ENCODE data around the gene CLCF1.

The CLCF1 gene

DNA sequence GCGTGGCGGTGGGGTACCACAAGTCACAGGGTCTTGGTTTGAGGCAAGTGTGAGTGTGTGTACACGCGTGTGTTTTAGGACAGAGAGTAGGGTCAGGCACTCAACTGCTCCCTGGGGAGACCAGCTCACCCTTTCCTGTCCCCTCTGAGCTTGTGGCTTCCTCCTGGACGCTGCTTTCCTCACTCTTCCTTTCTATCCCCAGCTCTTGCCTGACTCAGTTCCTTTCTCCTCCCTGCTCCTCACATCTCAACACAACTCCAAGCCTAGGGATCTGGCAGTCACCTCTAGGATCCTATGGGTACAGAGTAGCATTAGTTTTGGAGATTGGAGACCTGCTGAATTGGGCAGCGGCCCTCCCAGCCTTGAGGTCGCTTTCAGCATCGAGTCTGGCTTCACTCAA, 4.1 kb downstream of the CLCF1 start:
- H3K9me3 ChIP-seq (ENCODE audit: control insufficient read depth in 1 of 2, low read length in 2 of 2) = no peaks in the 10 kb centered on the region
- H3K27ac ChIP-seq (ENCODE audit: low read length) = peak overlapping the region; percentile 74
- peak overlapping the region in 1 of 2 donors; percentile 1 for H3K4me3 ChIP-seq (ENCODE audit: low read depth in 1 of 2, low read length in 2 of 2)
- no peaks in the 10 kb centered on the region for H3K27me3 ChIP-seq (ENCODE audit: low read depth, low read length)
- peaks cover 30 to 64% of the 10 kb centered on the region in 2 donors for H3K4me1 ChIP-seq (ENCODE audit: control insufficient read depth in 1 of 2, insufficient read depth in 2 of 2, low read length in 2 of 2)
- H3K36me3 ChIP-seq (ENCODE audit: control insufficient read depth in 1 of 2, insufficient read depth in 2 of 2, low read length in 2 of 2) = peaks cover 3 to 13% of the 10 kb centered on the region in 2 donors

GRCh38 chr11:67368621-67369020, 4.8 kb downstream of the CLCF1 start:
- Histone ChIP-seq H3K9me3 (ENCODE audit: control insufficient read depth in 1 of 2, low read length in 2 of 2) (no peaks in the 10 kb centered on the region), H3K27ac (ENCODE audit: low read length) (peak overlapping the region; percentile 74), H3K27me3 (ENCODE audit: low read depth, low read length) (no peaks in the 10 kb centered on the region), H3K4me3 (ENCODE audit: low read depth in 1 of 2, low read length in 2 of 2) (no peak overlapping the region), H3K4me1 (ENCODE audit: control insufficient read depth in 1 of 2, insufficient read depth in 2 of 2, low read length in 2 of 2) (peaks cover 30 to 59% of the 10 kb centered on the region in 2 donors), H3K36me3 (ENCODE audit: control insufficient read depth in 1 of 2, insufficient read depth in 2 of 2, low read length in 2 of 2) (peaks cover 3 to 9% of the 10 kb centered on the region in 2 donors)

GRCh38 chr11:67367761-67368227, 5.6 kb downstream of the CLCF1 start:
- H3K27ac ChIP-seq (ENCODE audit: low read length) = peak overlapping the region; percentile 62
- H3K4me3 ChIP-seq (ENCODE audit: low read depth in 1 of 2, low read length in 2 of 2) = no peak overlapping the region
- H3K9me3 ChIP-seq (ENCODE audit: control insufficient read depth in 1 of 2, low read length in 2 of 2) = no peaks in the 10 kb centered on the region
- H3K36me3 ChIP-seq (ENCODE audit: control insufficient read depth in 1 of 2, insufficient read depth in 2 of 2, low read length in 2 of 2) = peaks cover 3 to 9% of the 10 kb centered on the region in 2 donors
- H3K27me3 ChIP-seq (ENCODE audit: low read depth, low read length) = no peaks in the 10 kb centered on the region
- peaks cover 30 to 55% of the 10 kb centered on the region in 2 donors for H3K4me1 ChIP-seq (ENCODE audit: control insufficient read depth in 1 of 2, insufficient read depth in 2 of 2, low read length in 2 of 2)

- Histone ChIP-seq H3K27ac (ENCODE audit: low read length) (peak overlapping the region; percentile 45), H3K4me3 (ENCODE audit: low read depth in 1 of 2, low read length in 2 of 2) (peak overlapping the region in 1 of 2 donors; percentile 34), H3K4me1 (ENCODE audit: control insufficient read depth in 1 of 2, insufficient read depth in 2 of 2, low read length in 2 of 2) (peaks cover 30 to 54% of the 10 kb centered on the region in 2 donors), H3K27me3 (ENCODE audit: low read depth, low read length) (no peaks in the 10 kb centered on the region), H3K9me3 (ENCODE audit: control insufficient read depth in 1 of 2, low read length in 2 of 2) (no peaks in the 10 kb centered on the region), H3K36me3 (ENCODE audit: control insufficient read depth in 1 of 2, insufficient read depth in 2 of 2, low read length in 2 of 2) (peaks cover 3 to 9% of the 10 kb centered on the region in 2 donors)
These were observed 6.2 kb downstream of the CLCF1 start for GRCh38 chr11:67366961-67367760.

DNA sequence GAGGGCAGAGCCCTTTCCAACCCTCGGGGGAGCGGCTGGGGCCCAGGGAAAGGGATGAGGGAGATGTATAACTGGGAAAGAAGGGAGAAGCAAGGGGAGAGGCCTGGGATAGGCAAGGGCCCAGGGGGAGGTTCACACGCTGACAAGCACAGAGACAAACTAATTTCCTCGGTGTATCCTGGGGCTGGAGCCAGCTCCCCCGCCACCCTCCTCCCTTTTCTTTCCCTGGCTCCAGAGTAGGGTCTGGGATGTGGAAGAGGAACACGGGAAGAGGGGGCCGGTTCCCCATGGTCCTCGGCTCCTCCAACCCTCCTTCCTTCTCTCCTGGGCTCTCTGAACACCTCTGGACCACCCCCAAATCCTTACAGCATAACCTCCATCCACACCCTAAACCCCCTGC, 6.9 kb downstream of the CLCF1 start:
- Histone ChIP-seq H3K36me3 (ENCODE audit: control insufficient read depth in 1 of 2, insufficient read depth in 2 of 2, low read length in 2 of 2) (peaks cover 3 to 9% of the 10 kb centered on the region in 2 donors), H3K27ac (ENCODE audit: low read length) (peak overlapping the region; percentile 45), H3K27me3 (ENCODE audit: low read depth, low read length) (no peaks in the 10 kb centered on the region), H3K9me3 (ENCODE audit: control insufficient read depth in 1 of 2, low read length in 2 of 2) (no peaks in the 10 kb centered on the region), H3K4me1 (ENCODE audit: control insufficient read depth in 1 of 2, insufficient read depth in 2 of 2, low read length in 2 of 2) (peaks cover 27 to 48% of the 10 kb centered on the region in 2 donors), H3K4me3 (ENCODE audit: low read depth in 1 of 2, low read length in 2 of 2) (peak overlapping the region in 1 of 2 donors; percentile 34)

GRCh38 chr11:67365736-67366444, 7.5 kb downstream of the CLCF1 start:
- Histone ChIP-seq H3K27ac (ENCODE audit: low read length) (peak overlapping the region; percentile 43), H3K36me3 (ENCODE audit: control insufficient read depth in 1 of 2, insufficient read depth in 2 of 2, low read length in 2 of 2) (peaks cover 3 to 9% of the 10 kb centered on the region in 2 donors), H3K4me3 (ENCODE audit: low read depth in 1 of 2, low read length in 2 of 2) (no peak overlapping the region), H3K9me3 (ENCODE audit: control insufficient read depth in 1 of 2, low read length in 2 of 2) (no peaks in the 10 kb centered on the region), H3K27me3 (ENCODE audit: low read depth, low read length) (no peaks in the 10 kb centered on the region), H3K4me1 (ENCODE audit: control insufficient read depth in 1 of 2, insufficient read depth in 2 of 2, low read length in 2 of 2) (peaks cover 21 to 41% of the 10 kb centered on the region in 2 donors)

- H3K27me3 ChIP-seq (ENCODE audit: low read depth, low read length) = no peaks in the 10 kb centered on the region
- H3K4me3 ChIP-seq (ENCODE audit: low read depth in 1 of 2, low read length in 2 of 2) = no peak overlapping the region
- H3K9me3 ChIP-seq (ENCODE audit: control insufficient read depth in 1 of 2, low read length in 2 of 2) = no peaks in the 10 kb centered on the region
- peaks cover 3 to 9% of the 10 kb centered on the region in 2 donors for H3K36me3 ChIP-seq (ENCODE audit: control insufficient read depth in 1 of 2, insufficient read depth in 2 of 2, low read length in 2 of 2)
- peaks cover 18 to 35% of the 10 kb centered on the region in 2 donors for H3K4me1 ChIP-seq (ENCODE audit: control insufficient read depth in 1 of 2, insufficient read depth in 2 of 2, low read length in 2 of 2)
- H3K27ac ChIP-seq (ENCODE audit: low read length) = no peak overlapping the region
These were observed 8.3 kb downstream of the CLCF1 start for GRCh38 chr11:67364783-67365722.

GRCh38 chr11:67364169-67364568, 9.2 kb downstream of the CLCF1 start:
- peaks cover 3 to 9% of the 10 kb centered on the region in 2 donors for H3K36me3 ChIP-seq (ENCODE audit: control insufficient read depth in 1 of 2, insufficient read depth in 2 of 2, low read length in 2 of 2)
- no peaks in the 10 kb centered on the region for H3K27me3 ChIP-seq (ENCODE audit: low read depth, low read length)
- H3K4me1 ChIP-seq (ENCODE audit: control insufficient read depth in 1 of 2, insufficient read depth in 2 of 2, low read length in 2 of 2) = peaks cover 11 to 35% of the 10 kb centered on the region in 2 donors
- H3K9me3 ChIP-seq (ENCODE audit: control insufficient read depth in 1 of 2, low read length in 2 of 2) = no peaks in the 10 kb centered on the region
- no peak overlapping the region for H3K4me3 ChIP-seq (ENCODE audit: low read depth in 1 of 2, low read length in 2 of 2)
- H3K27ac ChIP-seq (ENCODE audit: low read length) = no peak overlapping the region

DNA sequence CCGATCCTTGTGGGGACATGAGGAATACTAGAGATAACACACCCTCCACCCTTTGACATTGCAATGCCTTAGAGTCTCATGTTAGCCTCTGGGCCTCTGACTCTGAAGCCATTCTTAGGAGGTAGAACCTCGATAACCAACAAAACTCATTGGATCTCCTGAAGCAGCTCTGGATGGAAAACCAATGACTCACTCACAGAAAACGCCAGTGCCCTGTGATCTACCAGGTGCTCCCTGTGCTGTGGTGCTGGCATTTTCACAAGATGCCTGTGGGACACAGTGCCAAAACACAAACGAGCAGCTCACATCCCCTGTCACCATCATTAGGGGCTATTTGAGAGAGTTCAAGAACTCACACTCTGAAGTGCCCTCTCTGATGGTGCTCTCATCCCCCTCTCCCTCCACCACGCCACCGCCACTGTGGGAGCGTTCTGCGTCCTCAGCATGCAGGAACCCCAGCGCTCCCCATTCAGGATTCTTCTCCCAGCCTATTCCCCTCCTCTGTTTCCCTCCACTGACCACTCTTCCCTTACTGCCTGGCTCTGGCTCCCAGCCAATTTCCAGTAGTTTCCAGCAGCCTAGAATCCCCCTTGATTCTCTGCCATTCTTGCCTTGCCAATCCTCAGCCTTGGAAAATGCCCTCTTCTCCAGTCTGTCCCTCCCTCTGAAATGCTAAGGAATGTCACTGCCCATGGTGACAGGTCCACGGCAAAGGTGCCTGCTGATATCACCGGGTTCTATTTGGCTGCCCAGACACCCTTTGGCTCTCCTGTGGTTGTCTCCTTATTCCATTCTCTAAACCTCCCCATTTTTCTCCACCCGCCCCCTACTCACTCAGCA, 15.3 kb downstream of the CLCF1 start:
- H3K27ac ChIP-seq (ENCODE audit: low read length) = peak overlapping the region; percentile 4

DNA sequence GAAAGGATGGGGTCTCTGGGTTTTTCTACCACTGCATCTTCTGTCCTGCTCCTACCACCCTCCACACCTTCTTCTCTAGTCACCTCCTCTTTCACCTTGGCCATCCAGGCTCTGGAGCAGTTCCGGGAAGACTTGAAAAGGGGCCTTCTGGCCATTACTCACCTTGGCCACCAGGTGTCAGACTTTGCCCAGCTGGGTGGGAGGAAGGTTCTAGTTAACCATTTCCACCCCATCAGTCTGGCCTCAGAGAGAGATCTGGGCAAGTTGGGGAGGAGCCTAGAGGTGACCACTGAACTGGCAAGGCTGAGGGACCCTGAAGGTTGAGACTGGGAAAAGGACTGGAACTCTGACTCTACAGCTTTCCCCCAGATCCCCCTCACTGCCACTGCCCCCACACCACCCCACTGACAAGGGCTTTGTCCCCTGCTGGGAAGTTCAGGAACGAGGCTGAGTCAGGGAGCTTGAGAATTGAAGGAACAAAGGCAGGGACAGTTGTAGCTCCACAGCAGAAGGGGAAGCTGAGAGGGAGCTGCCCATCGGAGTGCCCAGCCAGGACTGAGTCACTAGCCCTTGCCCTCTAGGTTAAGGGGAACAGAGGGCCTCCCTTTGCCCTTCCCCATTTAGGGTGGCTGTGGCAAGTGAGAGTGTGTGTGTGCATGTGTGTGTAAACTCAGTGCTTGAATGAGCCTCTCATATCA, 16.4 kb downstream of the CLCF1 start:
- no peaks in the 10 kb centered on the region for H3K9me3 ChIP-seq (ENCODE audit: control insufficient read depth in 1 of 2, low read length in 2 of 2)
- peaks cover 0 to 11% of the 10 kb centered on the region in 2 donors for H3K36me3 ChIP-seq (ENCODE audit: control insufficient read depth in 1 of 2, insufficient read depth in 2 of 2, low read length in 2 of 2)
- H3K4me3 ChIP-seq (ENCODE audit: low read depth in 1 of 2, low read length in 2 of 2) = no peak overlapping the region
- H3K4me1 ChIP-seq (ENCODE audit: control insufficient read depth in 1 of 2, insufficient read depth in 2 of 2, low read length in 2 of 2) = peaks cover 27 to 34% of the 10 kb centered on the region in 2 donors
- peak overlapping the region; percentile 99 for H3K27ac ChIP-seq (ENCODE audit: low read length)
- no peaks in the 10 kb centered on the region for H3K27me3 ChIP-seq (ENCODE audit: low read depth, low read length)

More for the DNA sequence above, 15.3 kb downstream of the CLCF1 start:
- no peaks in the 10 kb centered on the region for H3K9me3 ChIP-seq (ENCODE audit: control insufficient read depth in 1 of 2, low read length in 2 of 2)
- peaks cover 27 to 32% of the 10 kb centered on the region in 2 donors for H3K4me1 ChIP-seq (ENCODE audit: control insufficient read depth in 1 of 2, insufficient read depth in 2 of 2, low read length in 2 of 2)
- H3K4me3 ChIP-seq (ENCODE audit: low read depth in 1 of 2, low read length in 2 of 2) = no peak overlapping the region
- H3K36me3 ChIP-seq (ENCODE audit: control insufficient read depth in 1 of 2, insufficient read depth in 2 of 2, low read length in 2 of 2) = peaks cover 0 to 9% of the 10 kb centered on the region in 2 donors
- no peaks in the 10 kb centered on the region for H3K27me3 ChIP-seq (ENCODE audit: low read depth, low read length)
